Stimulated activated CD8-positive, alpha-beta memory T cell treated with anti-CD3 and anti-CD28 coated beads, Interleukin-15, amount 100 ng/mL, for 4 hours (primary cell): ENCODE measurements around the gene SWAP70.
A peak's percentile ranks its signal among the peaks of the same experiment; 100 is the strongest.
"Not testable (repeated sequence)": the region's sequence is repeated elsewhere in the genome, so short reads cannot be mapped to it uniquely, and the experiment has no call there.

Experiments
- DNase-seq, 2 donors: peaks; one replicate each; pipeline ENCODE4 v3.0.0-alpha.2; 2020; ENCODE audit warnings: low read depth in 2 of 2

SWAP70 gene

DNA sequence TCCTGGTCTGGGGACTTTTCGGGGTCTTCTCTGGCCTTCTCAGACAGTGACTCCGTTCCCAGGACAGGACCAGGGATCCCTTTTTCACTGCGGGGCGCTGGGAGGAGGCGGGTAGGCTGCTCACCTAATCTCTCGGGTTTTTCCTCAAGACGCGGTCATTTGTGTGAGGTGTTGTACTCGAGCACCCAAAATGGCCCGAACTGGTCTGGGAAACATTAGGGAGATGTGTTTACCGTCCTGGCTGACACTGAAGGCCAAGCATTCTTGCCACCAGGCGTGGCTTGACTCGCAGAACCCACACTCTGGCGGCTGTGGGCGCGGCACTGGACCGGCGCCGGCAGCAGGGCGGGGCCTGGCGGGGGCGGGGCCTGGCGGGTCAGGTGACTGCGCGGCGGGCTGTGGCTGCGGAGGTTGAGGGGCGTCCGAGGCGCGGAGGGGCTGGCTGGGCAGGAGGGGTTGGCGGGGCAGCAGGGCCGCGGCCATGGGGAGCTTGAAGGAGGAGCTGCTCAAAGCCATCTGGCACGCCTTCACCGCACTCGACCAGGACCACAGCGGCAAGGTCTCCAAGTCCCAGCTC lies at the start of gene SWAP70:
Gene SWAP70 (plus strand): TSS at position 379 of the 577 bp plus-strand sequence. CDS start 103 bp downstream, at position 482.
- DNase-seq = peak; percentile 47 to 69

DNA sequence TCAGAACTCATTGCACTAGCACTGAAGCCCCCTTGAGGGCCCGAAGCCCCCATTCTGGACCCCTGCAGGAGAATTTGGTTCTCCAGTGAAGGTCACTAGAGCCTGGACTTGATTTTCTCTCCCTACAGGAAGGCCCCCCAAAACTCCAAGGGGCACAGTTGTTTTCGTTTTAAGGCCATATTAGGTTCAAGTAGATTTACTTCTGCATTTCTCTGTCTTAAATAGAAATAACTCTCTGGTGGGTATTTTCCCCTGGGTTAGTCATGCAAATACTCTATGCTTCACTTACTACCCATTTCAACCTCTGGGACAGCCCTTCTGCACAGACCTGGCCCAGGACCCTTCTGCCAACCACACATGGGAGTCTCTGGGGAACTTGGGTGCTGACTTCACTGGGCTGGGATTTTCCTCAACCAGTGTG lies 48.8 kb upstream of the SWAP70 start:
- DNase-seq = no peak

DNA sequence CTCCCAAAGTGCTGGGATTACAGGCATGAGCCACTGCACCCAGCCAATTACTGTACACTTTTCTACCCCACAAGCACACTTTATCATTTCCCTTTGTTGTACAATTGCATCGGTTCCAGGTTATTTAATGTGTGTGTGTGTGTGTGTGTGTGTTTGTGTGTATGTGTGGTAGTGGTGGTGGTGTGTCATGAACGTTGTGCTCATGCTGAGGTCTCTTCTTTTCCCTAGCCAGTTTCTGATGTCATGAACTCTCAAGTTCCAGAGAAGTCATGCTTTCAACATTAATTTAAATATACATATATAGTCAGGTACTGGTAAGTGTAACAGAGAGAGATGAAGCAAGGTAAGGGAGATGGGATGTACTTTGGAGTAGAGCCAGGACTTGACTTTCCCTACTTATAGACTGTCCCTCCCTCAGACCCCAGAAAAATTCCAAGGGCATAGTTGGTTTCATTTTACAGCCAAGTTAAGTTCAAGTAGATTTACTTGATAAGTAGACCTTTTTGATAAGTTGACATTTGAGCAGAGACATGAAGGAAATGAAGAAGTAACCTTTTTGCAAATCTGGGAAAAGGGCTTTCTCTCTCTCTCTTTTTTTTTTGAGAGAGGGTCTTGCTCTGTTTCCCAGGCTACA lies 47.7 kb upstream of the SWAP70 start:
- no peak for DNase-seq

DNA sequence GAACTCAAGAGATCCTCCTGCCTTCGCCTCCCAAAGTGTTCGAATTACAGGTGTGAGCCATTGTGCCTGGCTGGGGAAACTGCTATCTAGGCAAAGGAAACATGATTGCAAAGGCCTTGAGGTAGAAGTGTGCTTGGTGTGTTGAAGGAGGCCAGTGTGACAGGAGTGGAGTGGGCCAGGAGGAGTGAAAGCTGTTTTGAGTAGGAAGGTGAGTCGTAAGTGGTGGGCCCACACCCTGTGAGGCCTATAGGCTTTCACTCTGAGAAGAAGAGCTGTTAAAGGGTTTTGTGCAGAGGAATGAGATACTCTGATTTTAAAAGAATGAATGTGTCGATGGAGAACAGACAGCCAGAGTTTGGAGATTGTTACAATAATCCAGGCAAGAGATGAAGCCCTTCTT lies 47.0 kb upstream of the SWAP70 start:
- no peak for DNase-seq

DNA sequence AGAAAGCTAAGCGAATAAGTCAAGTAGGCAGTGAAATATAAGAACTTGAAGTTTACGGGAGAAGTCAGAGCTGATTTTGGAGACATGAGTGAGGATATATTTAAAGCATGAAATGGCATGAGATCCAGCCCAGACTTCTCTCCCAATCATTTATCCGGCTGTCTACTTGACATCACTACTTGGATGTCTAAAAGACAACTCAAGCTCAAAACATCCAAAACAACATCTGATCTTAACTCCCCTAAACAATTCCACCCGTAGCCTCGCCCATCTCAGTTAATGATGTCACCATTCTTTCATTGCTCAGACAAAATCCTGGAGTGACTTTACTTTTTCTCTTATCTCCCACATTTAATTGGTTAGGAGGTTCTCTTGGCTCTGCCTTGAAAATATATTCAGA lies 45.9 kb upstream of the SWAP70 start:
- no peak for DNase-seq

DNA sequence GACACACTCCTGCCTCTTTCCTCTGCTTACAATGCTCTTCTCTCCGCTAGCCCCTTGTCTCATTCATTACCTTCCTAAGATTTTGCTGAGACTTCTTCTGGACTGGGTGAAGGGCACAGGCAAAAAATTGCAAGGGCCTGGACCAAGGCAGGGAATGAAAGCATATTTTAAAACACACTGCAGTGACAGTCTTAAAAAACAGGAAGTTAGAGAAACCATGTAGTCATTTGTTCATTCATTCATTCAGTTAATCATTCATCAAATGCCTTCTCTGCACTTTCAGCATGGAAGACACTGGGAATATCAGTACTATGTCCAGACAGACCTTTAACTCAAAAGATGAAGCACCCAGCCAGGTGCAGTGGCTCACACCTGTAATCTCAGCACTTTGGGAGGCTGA lies 44.9 kb upstream of the SWAP70 start:
- DNase-seq = no peak

DNA sequence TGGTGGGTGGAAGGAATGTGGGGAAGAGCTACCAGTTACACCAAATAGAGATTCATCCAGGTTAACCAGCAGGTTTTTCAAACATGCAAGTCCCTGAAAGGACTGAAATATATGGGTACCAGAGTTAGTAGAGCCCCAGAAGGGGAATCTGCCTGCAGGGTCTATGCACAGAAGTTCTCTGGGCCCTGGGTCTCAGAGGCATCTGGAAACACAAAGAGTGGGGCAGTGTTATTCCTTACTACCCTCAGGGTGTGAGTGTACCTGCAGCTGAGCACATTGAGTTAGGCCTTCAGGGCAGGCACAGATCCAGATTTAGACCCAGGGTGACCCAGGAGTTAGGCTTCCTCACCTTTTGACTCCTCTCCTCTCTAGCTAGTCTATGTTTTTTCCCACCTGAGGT lies 43.9 kb upstream of the SWAP70 start:
- no peak for DNase-seq

DNA sequence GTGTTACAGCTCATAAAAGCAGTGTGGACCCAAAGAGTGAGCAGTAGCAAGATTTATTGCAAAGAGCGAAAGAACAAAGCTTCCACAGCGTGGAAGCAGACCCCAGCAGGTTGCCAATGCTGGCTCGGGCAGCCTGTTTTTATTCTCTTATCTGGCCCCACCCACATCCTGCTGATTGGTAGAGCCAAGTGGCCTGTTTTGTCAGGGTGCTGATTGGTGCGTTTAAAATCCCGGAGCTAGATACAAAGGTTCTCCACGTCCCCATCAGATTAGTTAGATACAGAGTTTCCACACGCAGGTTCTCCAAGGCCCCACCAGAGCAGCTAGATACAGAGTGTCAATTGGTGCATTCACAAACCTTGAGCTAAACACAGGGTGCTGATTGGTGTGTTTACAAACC lies 41.5 kb upstream of the SWAP70 start:
- not testable (repeated sequence) for DNase-seq

DNA sequence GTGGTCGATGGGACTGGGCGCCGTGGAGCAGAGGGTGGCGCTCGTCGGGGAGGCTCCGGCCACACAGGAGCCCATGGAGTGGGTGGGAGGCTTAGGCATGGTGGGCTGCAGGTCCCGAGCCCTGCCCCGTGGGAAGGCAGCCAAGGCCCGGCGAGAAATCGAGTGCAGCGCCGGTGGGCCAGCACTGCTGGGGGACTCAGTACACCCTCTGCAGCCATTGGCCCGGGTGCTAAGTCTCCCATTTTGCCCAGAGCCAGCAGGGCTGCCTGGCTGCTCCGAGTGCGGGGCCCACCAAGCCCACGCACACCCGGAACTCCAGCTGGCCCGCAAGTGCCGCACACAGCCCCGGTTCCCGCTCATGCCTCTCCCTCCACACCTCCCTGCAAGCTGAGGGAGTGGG lies 40.8 kb upstream of the SWAP70 start:
- DNase-seq = not testable (repeated sequence)

DNA sequence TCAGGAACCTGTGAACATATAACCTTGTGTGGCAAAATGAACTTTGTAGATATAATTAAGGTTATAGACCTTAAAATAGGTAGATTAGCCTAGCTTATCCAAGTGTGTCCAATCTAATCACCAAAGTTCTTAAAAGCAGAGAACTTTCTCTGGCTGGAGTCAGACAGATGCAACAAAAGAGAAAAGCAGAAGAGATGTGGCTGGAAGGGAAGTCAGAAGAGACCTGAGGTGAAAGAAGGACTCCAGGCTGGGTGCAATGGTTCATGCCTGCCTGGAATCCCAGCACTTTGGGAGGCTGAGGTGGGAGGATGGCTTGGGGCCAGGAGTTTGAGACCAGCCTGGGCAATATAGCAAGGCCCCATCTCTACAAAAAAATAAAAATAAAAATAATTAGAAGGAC lies 39.4 kb upstream of the SWAP70 start:
- no peak for DNase-seq

DNA sequence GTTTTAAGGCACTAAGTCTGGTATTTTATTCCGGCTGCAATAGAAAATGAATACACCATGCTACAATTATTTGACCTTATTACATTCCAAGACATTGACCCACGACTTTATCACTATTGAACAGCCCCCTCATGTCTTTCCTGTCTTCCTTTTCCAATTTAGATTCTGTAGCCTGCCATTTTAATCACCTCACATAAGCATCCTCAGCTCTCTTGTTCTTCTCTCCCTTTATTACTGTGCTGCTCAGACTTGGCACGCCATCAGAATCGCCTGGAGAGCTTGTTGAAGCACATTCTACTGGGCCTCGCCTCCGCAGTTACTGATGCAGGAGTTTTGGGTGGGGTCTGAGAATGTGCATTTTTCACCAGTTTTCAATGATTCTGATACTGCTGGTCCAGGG lies 38.7 kb upstream of the SWAP70 start:
- no peak for DNase-seq

DNA sequence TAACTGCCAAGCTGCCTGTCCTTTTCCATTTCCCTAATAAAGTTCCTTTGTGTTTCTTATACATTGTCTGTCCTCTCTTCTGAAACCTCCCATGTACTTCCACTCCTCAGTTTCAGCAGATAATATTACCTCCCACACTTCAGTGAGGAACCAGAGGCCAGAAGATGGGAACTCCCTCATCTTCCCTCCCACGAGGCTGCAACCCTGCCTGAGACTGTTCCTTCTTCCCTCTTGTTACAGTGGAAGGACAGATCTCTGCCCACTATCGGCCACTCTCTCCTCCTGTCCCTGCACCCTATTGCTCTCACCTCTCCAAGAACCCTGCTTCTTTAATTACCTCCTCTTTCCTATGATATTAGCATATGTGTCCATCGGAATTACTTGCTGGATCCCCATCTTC lies 38.1 kb upstream of the SWAP70 start:
- no peak for DNase-seq

DNA sequence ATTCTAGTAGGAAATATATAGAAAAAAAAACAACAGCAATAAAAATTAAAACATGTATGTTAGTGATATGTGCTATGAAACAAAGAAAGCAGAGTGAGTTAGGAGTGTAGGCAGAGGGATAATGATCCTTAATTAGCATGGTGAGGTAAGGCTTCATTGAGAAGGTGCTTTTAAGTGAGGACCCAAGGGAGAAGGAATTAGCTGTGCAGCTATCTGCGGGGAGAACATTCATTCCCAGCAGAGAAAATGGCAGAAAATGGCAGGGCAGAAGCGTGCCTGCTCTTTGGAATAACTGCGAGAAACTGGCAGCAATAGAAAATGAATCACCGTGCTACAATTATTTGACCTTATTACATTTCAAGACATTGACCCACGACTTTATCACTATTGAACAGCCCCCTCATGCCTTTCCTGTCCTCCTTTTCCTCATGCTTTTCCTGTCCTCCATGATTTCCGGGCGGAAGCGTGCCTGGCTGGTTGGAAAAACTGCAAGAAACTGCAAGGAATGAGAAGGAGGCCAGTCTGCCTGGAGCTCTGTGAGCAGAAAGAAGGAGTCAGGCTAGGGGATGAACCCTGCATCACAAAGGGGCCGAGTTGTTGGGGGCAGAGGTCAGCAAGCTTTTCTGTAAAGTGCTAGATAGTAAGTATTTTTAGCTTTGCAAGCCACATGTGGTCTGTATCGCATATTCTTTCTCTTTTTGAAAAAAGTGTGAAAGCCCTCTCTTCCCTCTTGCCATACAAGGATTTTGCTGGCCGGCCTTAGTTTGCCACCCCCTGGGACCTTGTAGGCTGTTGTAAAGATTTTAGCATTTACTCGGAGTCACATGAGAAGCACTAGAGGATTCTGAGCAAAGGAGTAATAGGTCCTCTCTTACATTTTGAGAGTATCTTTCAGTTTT lies 37.1 kb upstream of the SWAP70 start:
- DNase-seq = no peak

DNA sequence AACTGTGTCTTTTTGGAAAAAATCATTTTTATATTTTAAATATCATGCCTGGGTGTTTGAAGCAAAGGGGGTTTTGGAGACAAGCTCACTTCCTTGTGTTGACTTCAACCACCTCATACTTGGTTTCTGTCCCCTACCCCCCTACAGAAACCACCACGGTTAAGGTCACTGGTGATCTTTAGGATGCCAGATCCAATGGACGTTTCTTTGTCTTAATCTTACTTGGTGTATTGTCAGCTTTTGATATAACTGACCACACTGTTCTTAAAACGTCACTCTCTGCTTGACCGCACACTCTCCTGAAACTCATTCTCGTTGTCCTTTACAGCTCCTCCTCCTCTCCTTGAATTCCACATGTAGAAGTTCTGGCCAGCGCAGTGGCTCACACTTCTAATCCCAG lies 34.8 kb upstream of the SWAP70 start:
- DNase-seq = no peak

DNA sequence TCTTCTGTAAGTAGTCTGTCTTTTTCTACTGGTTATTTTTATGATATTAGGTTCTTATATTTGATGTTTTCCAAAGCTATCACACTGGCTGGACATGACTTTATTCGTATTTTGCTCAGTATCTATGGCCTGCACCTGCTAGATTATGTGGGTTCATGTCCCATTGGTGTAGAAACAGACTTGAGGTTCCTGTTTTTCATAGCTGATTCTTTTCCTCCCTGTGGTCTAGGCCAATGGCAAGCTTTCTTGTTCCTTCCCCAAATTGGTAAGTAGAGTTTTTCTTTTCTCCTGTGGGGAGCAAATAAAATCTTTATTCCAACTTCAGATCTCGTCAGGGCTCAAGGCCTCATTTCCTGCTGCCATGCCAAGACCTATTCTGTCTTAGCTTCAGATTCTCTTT lies 30.2 kb upstream of the SWAP70 start:
- no peak for DNase-seq

DNA sequence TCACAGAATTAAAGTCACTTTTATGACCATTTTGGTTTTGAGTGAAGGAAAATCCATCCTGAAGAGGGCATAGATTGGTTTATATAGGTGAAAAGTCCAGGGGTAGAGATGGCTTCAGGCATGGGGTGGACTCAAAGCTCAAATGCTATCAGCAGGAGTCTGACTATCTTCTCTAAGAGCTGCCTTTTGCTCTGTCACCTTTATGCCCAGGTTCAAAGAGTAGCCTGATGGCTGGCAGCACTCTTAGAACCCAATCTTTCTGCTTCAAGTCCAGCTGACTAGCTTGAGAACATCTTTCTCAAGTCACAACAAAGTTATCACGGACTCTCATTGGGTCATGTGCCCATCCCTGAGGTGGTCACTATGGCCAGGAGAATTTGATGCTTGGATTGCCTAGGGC lies 27.2 kb upstream of the SWAP70 start:
- DNase-seq = no peak

DNA sequence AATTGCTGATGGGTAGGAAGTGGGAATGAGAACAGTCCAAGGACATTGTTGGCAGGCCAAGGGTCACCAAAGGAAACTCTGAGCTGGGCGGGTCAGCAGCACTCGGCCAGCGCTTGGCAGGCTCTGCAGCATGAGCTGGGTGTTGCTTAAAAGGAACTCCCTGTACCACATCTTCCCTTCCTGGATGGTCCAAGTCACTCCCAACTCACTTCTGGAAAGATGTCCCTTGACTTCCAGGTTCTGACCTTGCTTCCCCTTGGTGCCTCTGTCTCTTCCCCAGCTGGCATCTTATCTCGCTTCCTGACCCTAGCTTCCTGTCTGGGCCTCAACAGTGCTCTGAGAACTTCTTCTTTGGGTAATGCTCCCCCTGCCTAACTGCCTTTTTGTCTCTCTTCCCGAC lies 24.8 kb upstream of the SWAP70 start:
- DNase-seq = no peak

DNA sequence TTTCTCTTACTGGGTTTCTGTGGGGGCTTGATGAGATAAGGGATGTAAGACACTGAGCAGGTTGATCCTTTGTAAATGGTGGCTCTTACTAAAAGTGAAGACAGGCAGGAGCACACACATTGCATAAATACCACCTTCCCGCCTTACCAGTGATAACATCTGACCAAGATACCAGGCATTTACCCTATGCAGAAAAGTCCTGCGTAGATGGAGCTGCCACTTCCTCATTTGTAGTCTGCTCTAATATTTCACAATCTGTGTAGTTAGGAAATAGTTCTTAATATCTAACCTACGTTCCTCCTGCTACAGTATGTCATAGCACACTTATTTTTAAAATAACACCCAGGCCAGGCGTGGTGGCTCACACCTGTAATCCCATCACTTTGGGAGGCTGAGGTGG lies 23.9 kb upstream of the SWAP70 start:
- DNase-seq = no peak

DNA sequence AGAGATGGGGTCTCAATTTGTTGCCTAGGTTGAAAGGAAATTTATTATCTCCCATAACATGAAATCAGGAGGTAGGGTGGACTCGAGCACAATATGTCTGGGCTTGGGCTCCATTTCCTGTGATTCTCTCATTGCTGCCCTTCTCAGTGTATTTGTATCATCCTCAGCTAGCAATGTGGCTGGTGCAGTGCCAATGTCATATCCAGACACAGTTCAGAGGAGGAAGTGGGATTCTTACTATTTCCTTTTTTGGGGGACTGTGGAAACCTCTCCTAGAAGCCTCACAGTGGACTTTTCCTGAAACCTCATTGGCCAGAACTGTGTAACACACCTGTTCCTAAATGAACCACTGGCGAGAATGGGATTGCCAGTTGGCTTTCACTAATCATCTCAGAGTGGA lies 21.0 kb upstream of the SWAP70 start:
- no peak for DNase-seq

DNA sequence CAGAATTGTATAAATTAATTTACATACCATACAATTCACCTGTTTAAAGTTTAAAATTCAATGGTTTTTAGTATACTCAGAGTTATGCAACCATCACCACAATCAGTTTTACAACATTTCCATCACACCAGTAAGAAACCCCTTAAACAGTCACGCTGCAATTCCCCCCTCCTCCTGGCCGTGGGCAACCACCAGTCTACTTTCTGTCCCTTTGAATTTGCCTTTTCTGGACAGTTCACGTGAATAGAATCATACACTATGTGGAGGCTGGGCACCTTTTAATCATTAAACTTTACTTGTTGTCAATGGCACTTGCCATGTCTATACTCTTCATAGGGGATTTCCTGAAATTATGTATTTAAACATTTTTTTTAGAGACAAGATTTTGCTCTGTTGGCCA lies 20.1 kb upstream of the SWAP70 start:
- DNase-seq = no peak

DNA sequence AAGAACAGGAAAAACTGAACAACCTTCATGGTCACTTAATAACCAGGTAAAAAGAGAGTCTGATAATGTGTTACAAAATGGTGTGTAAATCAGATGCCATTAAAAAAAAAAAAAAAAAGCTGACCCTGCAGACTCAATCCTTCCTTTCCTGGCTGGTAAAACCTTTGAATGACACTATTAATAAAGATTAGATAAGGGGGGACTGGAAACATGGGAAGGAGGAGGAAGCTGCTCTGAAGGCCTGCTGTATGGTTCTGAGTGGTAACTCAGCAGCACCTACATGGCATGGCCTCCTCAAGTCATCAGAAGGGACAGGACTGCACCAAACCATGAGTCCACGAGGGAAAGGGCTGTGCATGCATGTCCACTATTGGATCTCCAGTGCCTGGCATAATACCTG lies 18.0 kb upstream of the SWAP70 start:
- DNase-seq = no peak

DNA sequence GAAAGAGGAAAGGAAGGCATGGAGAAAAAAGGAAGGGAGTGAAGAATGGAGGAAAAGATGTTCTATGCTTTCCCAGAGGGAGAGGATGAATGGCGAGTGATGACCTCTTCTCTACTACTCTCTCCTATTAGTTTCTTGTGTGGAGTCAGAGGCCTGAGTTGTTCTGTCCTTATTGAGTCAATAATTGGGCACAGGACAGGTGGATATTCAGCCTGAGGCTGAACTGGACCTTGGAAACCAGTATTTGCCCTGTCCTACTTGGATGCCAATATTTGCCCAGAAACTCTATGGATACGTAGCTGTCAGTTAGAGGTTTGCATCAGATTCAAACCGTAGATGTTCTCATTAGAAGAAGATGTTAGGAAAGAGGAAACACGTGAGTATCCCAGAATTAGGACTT lies 17.6 kb upstream of the SWAP70 start:
- no peak for DNase-seq

DNA sequence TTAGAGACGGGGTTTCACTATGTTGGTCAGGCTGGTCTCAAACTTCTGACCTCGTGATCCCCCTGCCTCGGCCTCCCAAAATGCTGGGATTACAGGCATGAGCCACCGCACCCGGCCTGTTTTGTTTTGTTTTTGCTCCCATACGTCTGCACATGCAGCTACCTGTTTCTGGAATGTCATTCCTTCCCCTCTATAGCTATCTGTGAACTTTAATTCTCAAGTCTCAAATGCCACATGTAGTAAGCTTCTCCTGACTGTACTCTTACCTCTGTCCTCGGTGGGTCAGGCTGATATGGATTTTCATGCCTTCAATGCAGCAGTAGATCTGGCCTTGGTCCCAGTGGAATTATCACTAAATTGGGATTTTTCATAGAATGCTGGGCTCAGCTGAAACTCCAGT lies 12.4 kb upstream of the SWAP70 start:
- no peak for DNase-seq
